Activated naive CD8-positive, alpha-beta T cell treated with anti-CD3 and anti-CD28 coated beads, Interleukin-2, amount 10 ng/mL, durations not matched to agents 7 days and 5 days (primary cell): Measurements from ENCODE around the gene MPV17L. TPM values are rescaled to one million over a fixed set of nuclear protein-coding genes. Genes with fewer than 3 reads are reported as not detected.
"Not testable (repeated sequence)": the region's sequence is repeated elsewhere in the genome, so short reads cannot be mapped to it uniquely, and the experiment has no call there.

Source experiments
- ATAC-seq: fragments of 150-1000 bp; cut with Tn5 transposase; one replicate; pipeline ENCODE4 v1.10.0; 2021; ENCODE audit warnings: low read depth, moderate library complexity
- POLR2A ChIA-PET: fragments of 350-600 bp; sonication (Branson Sonifier 250); formaldehyde crosslinking; loops from one replicate; lab custom pipeline; 2021; ENCODE audit warnings: antibody characterized with exemption; lab: Charles Lee
- DNase-seq: peaks from one replicate; pipeline ENCODE4 v3.0.0; 2021
- H3K27ac Mint-ChIP-seq: one replicate; pipeline ENCODE4 v1.8.0; 2022; ENCODE audit warnings: mild to moderate bottlenecking, mixed read lengths
- H3K27me3 Mint-ChIP-seq: one replicate; pipeline ENCODE4 v1.8.0; 2022; ENCODE audit warnings: mild to moderate bottlenecking, moderate library complexity, mixed read lengths
- H3K36me3 Mint-ChIP-seq: one replicate; pipeline ENCODE4 v1.8.0; 2021; ENCODE audit warnings: mild to moderate bottlenecking, mixed read lengths
- H3K4me1 Mint-ChIP-seq: one replicate; pipeline ENCODE4 v1.8.0; 2021; ENCODE audit warnings: mixed read lengths
- H3K4me3 Mint-ChIP-seq: one replicate; pipeline ENCODE4 v1.8.0; 2022; ENCODE audit warnings: mild to moderate bottlenecking, moderate library complexity, mixed read lengths
- H3K9me3 Mint-ChIP-seq: one replicate; pipeline ENCODE4 v1.8.0; 2021; ENCODE audit warnings: mixed read lengths
- total RNA-seq, 2 experiments: library from RNA; stranded (reverse); gene quantifications; one replicate each; pipeline ENCODE4 v1.2.3, GENCODE V29; 2021

Gene MPV17L
- total RNA-seq, result not detected

DNA sequence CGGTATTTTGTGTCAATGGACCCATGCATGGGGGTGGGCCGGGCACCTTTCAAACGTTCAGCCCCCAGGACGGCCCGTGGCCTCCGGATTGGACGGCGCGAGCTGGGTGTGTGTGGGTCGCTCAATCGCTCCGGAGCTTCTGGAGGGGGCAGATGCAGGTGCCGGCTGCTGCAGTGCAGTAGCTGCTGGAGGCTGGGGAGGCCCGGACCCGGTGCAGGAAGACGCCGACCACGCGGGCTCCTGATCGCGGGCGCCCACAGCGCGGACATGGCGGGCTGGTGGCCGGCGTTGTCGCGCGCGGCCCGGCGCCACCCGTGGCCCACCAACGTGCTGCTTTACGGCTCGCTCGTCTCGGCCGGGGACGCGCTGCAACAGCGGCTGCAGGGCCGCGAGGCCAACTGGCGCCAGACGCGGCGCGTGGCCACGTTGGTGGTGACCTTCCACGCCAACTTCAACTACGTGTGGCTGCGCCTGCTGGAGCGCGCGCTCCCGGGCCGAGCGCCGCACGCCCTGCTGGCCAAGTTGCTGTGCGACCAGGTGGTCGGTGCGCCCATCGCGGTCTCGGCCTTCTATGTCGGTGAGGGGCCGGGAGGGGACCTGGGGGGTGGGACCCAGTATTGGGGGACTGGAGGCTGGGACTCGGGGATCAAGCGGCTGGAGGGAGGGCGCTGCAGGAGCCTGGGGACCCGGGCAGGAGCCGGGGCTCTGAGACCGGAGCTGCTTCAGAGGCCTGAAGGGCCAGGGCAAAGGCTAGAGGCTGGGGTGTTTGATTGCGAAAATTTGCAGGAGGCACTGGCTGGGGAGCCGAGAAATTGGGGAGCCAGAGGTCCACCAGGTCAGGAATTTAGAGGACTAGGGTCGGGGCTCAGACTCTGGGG lies at the start of gene MPV17L:
Gene MPV17L (plus strand): TSS at position 124 of the 878 bp plus-strand sequence. CDS start 144 bp downstream, at position 268.
- peaks cover 35% of the 10 kb centered on the region for H3K27me3 Mint-ChIP-seq
- ATAC-seq (peak; percentile 45), DNase-seq (peak; percentile 38)
- H3K4me1 Mint-ChIP-seq, H3K4me3 Mint-ChIP-seq, H3K27ac Mint-ChIP-seq, POLR2A ChIA-PET, H3K36me3 Mint-ChIP-seq, H3K9me3 Mint-ChIP-seq: not testable (repeated sequence)

GRCh38 chr16:15348721-15349120 lies 46.8 kb upstream of the MPV17L start:
- H3K27me3 Mint-ChIP-seq, H3K27ac Mint-ChIP-seq, H3K4me1 Mint-ChIP-seq, ATAC-seq, H3K9me3 Mint-ChIP-seq, H3K36me3 Mint-ChIP-seq, DNase-seq, POLR2A ChIA-PET, H3K4me3 Mint-ChIP-seq: not testable (repeated sequence)

DNA sequence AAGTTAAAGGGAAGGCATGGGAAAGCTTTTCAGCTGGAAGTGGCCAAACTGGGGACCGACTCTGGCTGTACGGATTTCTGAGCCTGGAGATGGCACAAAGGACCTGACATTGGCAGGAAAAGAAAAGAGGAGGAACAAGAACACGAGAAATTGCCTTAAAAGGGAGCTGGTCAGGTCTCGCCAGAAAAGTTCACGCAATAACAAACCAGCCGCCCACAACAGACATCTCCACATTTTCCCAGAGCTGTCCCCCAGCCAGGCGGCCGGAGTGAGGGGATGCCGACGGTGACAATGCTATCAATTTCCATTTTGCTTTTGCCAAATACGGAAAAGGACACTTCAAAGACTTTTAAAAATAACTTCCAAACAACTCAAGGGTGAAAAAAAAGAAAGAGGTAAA lies 44.3 kb upstream of the MPV17L start:
- POLR2A ChIA-PET, H3K4me3 Mint-ChIP-seq, H3K4me1 Mint-ChIP-seq, H3K27me3 Mint-ChIP-seq, H3K27ac Mint-ChIP-seq, ATAC-seq, H3K36me3 Mint-ChIP-seq, H3K9me3 Mint-ChIP-seq, DNase-seq: not testable (repeated sequence)

- not testable (repeated sequence) for H3K4me3 Mint-ChIP-seq, DNase-seq, ATAC-seq
Observed at GRCh38 chr16:15351745-15352144, 43.8 kb upstream of the MPV17L start.

DNA sequence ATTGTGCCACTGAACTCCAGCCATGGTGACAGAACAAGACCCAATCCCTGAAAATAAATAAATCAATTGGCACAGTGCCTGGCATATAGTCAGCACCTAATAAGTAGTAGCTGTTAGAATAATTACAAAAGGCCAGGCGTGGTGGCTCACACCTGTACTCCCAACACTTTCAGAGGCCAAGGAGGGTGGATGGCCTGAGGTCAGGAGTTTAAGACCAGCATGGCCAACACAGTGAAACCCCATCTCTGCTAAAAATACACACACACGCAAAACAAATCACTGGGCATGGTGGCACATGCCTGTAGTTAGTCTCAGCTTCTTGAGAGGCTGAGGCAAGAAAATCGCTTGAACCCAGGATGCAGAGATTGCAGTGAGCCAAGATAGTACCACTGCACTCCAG lies 42.7 kb upstream of the MPV17L start:
- DNase-seq, H3K27me3 Mint-ChIP-seq, POLR2A ChIA-PET, H3K36me3 Mint-ChIP-seq, H3K9me3 Mint-ChIP-seq, H3K4me1 Mint-ChIP-seq, ATAC-seq, H3K27ac Mint-ChIP-seq, H3K4me3 Mint-ChIP-seq: not testable (repeated sequence)

More at GRCh38 chr16:15351745-15352144, 43.8 kb upstream of the MPV17L start:
- H3K27me3 Mint-ChIP-seq, H3K27ac Mint-ChIP-seq, H3K4me1 Mint-ChIP-seq, H3K9me3 Mint-ChIP-seq, H3K36me3 Mint-ChIP-seq, POLR2A ChIA-PET: not testable (repeated sequence)

- ATAC-seq, DNase-seq, POLR2A ChIA-PET: not testable (repeated sequence)
Observed at GRCh38 chr16:15354846-15355245, 40.7 kb upstream of the MPV17L start.

DNA sequence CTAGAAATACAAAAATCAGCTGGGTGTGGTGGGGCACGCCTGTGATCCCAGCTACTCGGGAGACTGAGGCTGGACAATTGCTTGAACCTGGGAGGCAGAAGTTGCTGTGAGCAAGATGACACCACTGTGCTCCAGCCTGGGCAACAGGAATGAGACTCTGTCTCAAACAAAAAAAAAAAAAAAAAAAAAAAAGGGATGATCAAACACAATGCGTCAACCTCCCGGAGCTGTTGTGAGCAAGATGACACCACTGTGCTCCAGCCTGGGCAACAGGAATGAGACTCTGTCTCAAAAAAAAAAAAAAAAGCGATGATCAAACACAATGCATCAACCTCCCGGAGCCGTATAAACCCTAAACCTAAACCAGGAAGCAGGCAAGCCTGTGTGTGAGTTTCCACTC lies 38.1 kb upstream of the MPV17L start:
- H3K4me1 Mint-ChIP-seq, H3K27me3 Mint-ChIP-seq, H3K9me3 Mint-ChIP-seq, POLR2A ChIA-PET, DNase-seq, H3K27ac Mint-ChIP-seq, H3K36me3 Mint-ChIP-seq, H3K4me3 Mint-ChIP-seq, ATAC-seq: not testable (repeated sequence)

More at GRCh38 chr16:15354846-15355245, 40.7 kb upstream of the MPV17L start:
- not testable (repeated sequence) for H3K27ac Mint-ChIP-seq, H3K9me3 Mint-ChIP-seq, H3K27me3 Mint-ChIP-seq, H3K4me3 Mint-ChIP-seq, H3K36me3 Mint-ChIP-seq, H3K4me1 Mint-ChIP-seq

- DNase-seq, H3K4me1 Mint-ChIP-seq, H3K27me3 Mint-ChIP-seq, H3K9me3 Mint-ChIP-seq, POLR2A ChIA-PET, H3K4me3 Mint-ChIP-seq, ATAC-seq, H3K36me3 Mint-ChIP-seq, H3K27ac Mint-ChIP-seq: not testable (repeated sequence)
Observed at GRCh38 chr16:15378194-15378593, 17.4 kb upstream of the MPV17L start, which contains the start of gene NPIPA5. TSS of gene NPIPA5 (minus strand) at chr16:15378294. CDS start at chr16:15378294, 0 bp downstream.

- H3K9me3 Mint-ChIP-seq, POLR2A ChIA-PET: not testable (repeated sequence)
Observed at GRCh38 chr16:15382810-15383209, 12.7 kb upstream of the MPV17L start.

GRCh38 chr16:15388060-15388459 lies 7.5 kb upstream of the MPV17L start:
- H3K4me1 Mint-ChIP-seq, H3K27me3 Mint-ChIP-seq, DNase-seq, ATAC-seq, H3K9me3 Mint-ChIP-seq, H3K36me3 Mint-ChIP-seq, POLR2A ChIA-PET, H3K4me3 Mint-ChIP-seq, H3K27ac Mint-ChIP-seq: not testable (repeated sequence)

More at GRCh38 chr16:15382810-15383209, 12.7 kb upstream of the MPV17L start:
- not testable (repeated sequence) for H3K27ac Mint-ChIP-seq, H3K4me1 Mint-ChIP-seq, DNase-seq, H3K36me3 Mint-ChIP-seq, H3K27me3 Mint-ChIP-seq, ATAC-seq, H3K4me3 Mint-ChIP-seq

DNA sequence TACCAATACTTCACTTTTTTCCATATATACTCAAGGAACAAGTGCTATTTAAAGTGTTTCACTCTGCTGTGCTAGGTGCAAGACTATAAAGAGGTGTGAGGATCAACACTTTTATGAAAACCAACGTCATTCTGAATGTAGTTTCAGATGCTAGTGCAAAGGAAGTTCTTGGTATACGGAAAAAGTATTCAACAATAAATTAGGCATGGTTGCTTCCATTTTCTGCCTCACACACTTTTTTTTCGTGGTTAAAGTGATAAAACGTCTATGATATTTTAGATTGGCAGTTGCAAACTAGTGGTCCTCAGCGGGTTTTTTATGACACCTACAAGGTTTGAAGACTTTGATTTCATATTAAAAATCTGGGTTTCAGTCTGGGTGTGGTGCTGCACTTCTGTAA lies 5.6 kb upstream of the MPV17L start:
- H3K27me3 Mint-ChIP-seq, result peaks cover 12% of the 10 kb centered on the region
- DNase-seq, H3K4me1 Mint-ChIP-seq, POLR2A ChIA-PET, H3K9me3 Mint-ChIP-seq, ATAC-seq, H3K36me3 Mint-ChIP-seq, H3K27ac Mint-ChIP-seq, H3K4me3 Mint-ChIP-seq: not testable (repeated sequence)

DNA sequence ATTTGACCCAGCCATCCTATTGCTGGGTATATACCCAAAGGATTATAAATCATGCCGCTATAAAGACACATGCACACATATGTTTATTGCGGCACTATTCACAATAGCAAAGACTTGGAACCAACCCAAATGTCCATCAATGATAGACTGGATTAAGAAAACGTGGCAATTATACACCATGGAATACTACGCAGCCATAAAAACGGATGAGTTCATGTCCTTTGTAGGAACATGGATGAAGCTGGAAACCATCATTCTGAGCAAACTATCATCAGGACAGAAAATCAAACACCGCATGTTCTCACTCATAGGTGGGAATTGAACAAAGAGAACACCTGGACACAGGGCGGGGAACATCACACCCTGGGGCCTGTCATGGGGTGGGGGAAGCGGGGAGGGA lies 2.5 kb upstream of the MPV17L start:
- H3K9me3 Mint-ChIP-seq, H3K36me3 Mint-ChIP-seq, DNase-seq, POLR2A ChIA-PET, ATAC-seq, H3K4me1 Mint-ChIP-seq, H3K4me3 Mint-ChIP-seq, H3K27ac Mint-ChIP-seq: not testable (repeated sequence)
- H3K27me3 Mint-ChIP-seq, result peaks cover 28% of the 10 kb centered on the region

DNA sequence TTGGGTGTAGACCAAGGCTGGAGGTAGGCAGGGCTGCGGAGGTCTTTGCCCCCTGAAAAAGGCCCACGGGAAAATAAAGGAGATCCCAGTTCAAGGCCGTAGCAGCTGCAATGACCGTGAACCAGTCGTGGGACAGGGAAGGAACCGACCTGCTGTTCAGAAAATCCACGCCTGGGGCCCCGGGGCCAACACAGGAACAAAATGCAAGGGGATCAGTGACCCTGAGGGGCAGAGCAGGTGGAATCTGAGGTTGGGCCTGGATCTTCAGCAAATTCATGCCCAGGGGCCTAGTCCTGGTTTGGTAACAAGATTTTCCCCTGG lies 915 bp downstream of the MPV17L start:
- H3K27ac Mint-ChIP-seq, H3K9me3 Mint-ChIP-seq, H3K36me3 Mint-ChIP-seq, POLR2A ChIA-PET, H3K4me3 Mint-ChIP-seq, DNase-seq, H3K4me1 Mint-ChIP-seq, ATAC-seq: not testable (repeated sequence)
- H3K27me3 Mint-ChIP-seq, result peaks cover 35% of the 10 kb centered on the region

DNA sequence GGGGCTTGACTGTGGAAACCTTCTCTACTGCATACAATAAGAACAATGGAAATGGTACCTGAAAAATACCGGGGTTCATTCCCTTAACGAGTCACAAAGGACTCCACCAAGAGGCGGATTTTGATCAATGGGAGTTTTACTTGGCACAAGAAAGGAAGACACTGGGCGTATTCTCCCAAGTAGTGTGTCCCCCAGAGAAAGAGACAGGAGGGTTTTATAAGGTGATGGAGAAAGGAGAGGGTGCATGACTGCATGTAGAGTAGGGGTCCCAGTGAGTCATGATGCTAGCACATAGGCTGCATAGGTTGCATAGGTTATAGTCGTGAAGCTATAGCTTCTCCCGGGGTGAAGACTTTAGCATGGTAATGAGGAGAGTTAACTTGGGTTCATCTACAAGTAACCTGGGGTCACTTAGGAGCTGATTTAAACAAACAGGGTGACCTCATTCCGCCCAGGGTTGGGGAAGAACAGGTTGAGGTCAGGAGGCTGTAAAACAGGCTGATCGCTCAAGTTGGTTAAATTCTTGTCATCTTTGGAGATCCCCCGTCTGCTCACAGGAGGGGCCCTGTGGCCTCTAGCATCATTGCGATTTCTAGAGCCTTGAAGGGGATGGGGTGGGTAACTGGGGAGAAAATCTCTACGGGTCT lies 1.5 kb downstream of the MPV17L start:
- peaks cover 1% of the 10 kb centered on the region for H3K9me3 Mint-ChIP-seq
- POLR2A ChIA-PET, result no interaction called here
- H3K27ac Mint-ChIP-seq, result no peak overlapping the region
- DNase-seq (no peak), ATAC-seq (no peak)
- H3K4me1 Mint-ChIP-seq, result no peaks in the 10 kb centered on the region
- H3K36me3 Mint-ChIP-seq, result no peaks in the 10 kb centered on the region
- H3K27me3 Mint-ChIP-seq, result peaks cover 35% of the 10 kb centered on the region
- H3K4me3 Mint-ChIP-seq, result no peak overlapping the region
